Heart right ventricle (tissue), 16 donors: Measurements from ENCODE around the gene SUMF1. TPM values are rescaled to one million over a fixed set of nuclear protein-coding genes. Genes with fewer than 3 reads are reported as not detected.

Experiments
- ATAC-seq, 8 donors: fragments of 200-7000 bp; cut with Tn5 transposase; one replicate each; pipeline ENCODE4 v1.9.1; 2020; ENCODE audit warnings: mild to moderate bottlenecking in 8 of 8, moderate library complexity in 8 of 8, moderate number of reproducible peaks in 1 of 8
- DNase-seq, 2 donors: peaks; one replicate each; pipeline ENCODE4 v3.0.0-alpha.2; 2020
- H3K27ac ChIP-seq, 10 donors: fragments of 200-600 bp; sonication (generic) in 2 of 10; one replicate each; pipeline versions ENCODE4 v1.5.0 to v1.8.0; 2020 to 2022; ENCODE audit warnings: mild to moderate bottlenecking in 3 of 10
- H3K27me3 ChIP-seq, 7 donors: fragments of 200-600 bp; one replicate each; pipeline ENCODE4 v1.8.0; 2021 to 2022; ENCODE audit warnings: mild to moderate bottlenecking in 2 of 7
- H3K36me3 ChIP-seq, 9 donors: fragments of 200-600 bp; sonication (generic) in 1 of 9; one replicate each; pipeline versions ENCODE4 v1.5.0 to v1.8.0; 2020 to 2022; ENCODE audit warnings: mild to moderate bottlenecking in 2 of 9
- H3K4me1 ChIP-seq, 9 donors: fragments of 200-600 bp; sonication (generic) in 1 of 9; one replicate each; pipeline versions ENCODE4 v1.5.0 to v1.8.0; 2020 to 2022; ENCODE audit warnings: mild to moderate bottlenecking in 4 of 9
- H3K4me3 ChIP-seq, 10 donors: fragments of 200-600 bp; sonication (generic) in 2 of 10; one replicate each; pipeline versions ENCODE4 v1.5.0 to v1.8.0; 2020 to 2022; ENCODE audit warnings: mild to moderate bottlenecking in 7 of 10, moderate library complexity in 2 of 10
- H3K9me3 ChIP-seq, 11 donors: fragments of 200-600 bp in 10 of 11; sonication (generic) in 2 of 11; one replicate each; pipeline versions ENCODE4 v1.5.0 to v1.8.0; 2013 to 2022; ENCODE audit warnings: mild to moderate bottlenecking in 2 of 11, control low read depth in 1 of 11, moderate library complexity in 1 of 11
- CTCF ChIP-seq, 9 donors: fragments of 200-600 bp; sonication (generic) in 2 of 9; IDR thresholded peaks; one replicate each; pipeline versions ENCODE4 v1.5.0 to v1.8.0; 2021 to 2022; ENCODE audit warnings: antibody characterized with exemption in 9 of 9, mild to moderate bottlenecking in 5 of 9, moderate library complexity in 1 of 9
- WGBS, 2 donors: extraction: QIAGEN DNeasy Blood & Tissue Kit; methylation state at CpG; one replicate each; pipeline ENCODE4 v1.1.7; 2013; ENCODE audit warnings: inconsistent platforms in 1 of 2; 5-methylcytosine and 5-hydroxymethylcytosine counted together
- intact Hi-C, 10 donors: fragments of 100-400 bp; cut with DNase I; formaldehyde crosslinking; loops; one replicate each; pipeline versions ENCODE4 v1.11.1 to v1.14.2; 2022
- long read RNA-seq, 3 donors: library from polyadenylated mRNA; unstranded; transcript quantifications; one replicate each; pipeline ENCODE4 v2.0.0, GENCODE V29; 2020 to 2021
- polyA plus RNA-seq, 2 donors: library from polyadenylated mRNA; stranded (reverse); fragments of 200-250 nt; gene quantifications; one replicate each; pipeline ENCODE4 v1.2.3, GENCODE V29; 2013
- total RNA-seq, 10 donors: library from RNA; stranded (reverse); fragmentation: NEBNext Ultra II Directional in 3 of 10; extraction: Animal tissue kit (Norgen Biotek cat#: 25700) in 3 of 10; gene quantifications; one replicate each; pipeline versions ENCODE4 v1.2.1 to v1.2.4, GENCODE V29; 2021 to 2023
- donor health status: Arrhythmogenic right ventricular cardiomyopathy.
- donor health status: ischemic (EF 13 %, LVEDD 7.1; RV severe dilation, severe dysfunction).
- donor health status: healthy with polysubstance abuse.
- donor health status: DM: no; HTN: yes; CAD: no.
- donor health status: DM: no; HTN: no; CAD: no.
- donor health status: ischemic (EF 25% LVEDD 6.9; RV normal size, moderate dysfunction).
- donor health status: ischemic (EF 25% LVEDD 5.7; RV mildly dilated, moderate dysfunction).
- donor health status: healthy.
- donor health status: DM: yes; HTN: yes; CAD: no.
- donor health status: Ischemic cardiomyopathy.
- donor health status: ischemic (EF 35%, LVEDD 5.7; RV mildly dilated, moderate dysfunction).
- donor health status: nonischemic (EF 11% LVEDD 7.7; RV severe dilation, severe dysfunction).
- donor health status: DM: yes; HTN: yes; CAD: no.
- donor health status: PGD.
- donor health status: ischemic (EF 29% LVEDD 5.4; RV normal size, mild dysfunction).
- donor health status: nonischemic (EF 23%, LVEDD 6.1; RV moderate dilation, normal function).

The SUMF1 gene
- total RNA-seq (10 to 100 TPM in 4 of 10 donors, 1 to 10 TPM in 6; 6.9 to 15.1 (median 8.9) TPM), polyA plus RNA-seq (1 to 10 TPM; 3.7 to 9.5 TPM)
- long read RNA-seq, donor 1, transcript SUMF1-201 (9 exons, 2,159 nt): major isoform, 28 of 35 reads
- long read RNA-seq, donor 1, partial matches to known transcripts: 1 of 35 reads
- long read RNA-seq, donor 1, other reads (novel, unspliced or antisense): 5 of 35 reads
- long read RNA-seq, donor 2, transcript SUMF1-201 (9 exons, 2,159 nt): major isoform, 21 of 24 reads
- long read RNA-seq, donor 2, partial matches to known transcripts: 0 of 24 reads
- long read RNA-seq, donor 2, other reads (novel, unspliced or antisense): 0 of 24 reads
- long read RNA-seq, donor 3, transcript SUMF1-201 (9 exons, 2,159 nt): major isoform, 39 of 52 reads
- long read RNA-seq, donor 3, partial matches to known transcripts: 2 of 52 reads
- long read RNA-seq, donor 3, other reads (novel, unspliced or antisense): 6 of 52 reads

GRCh38 chr3:4466741-4467521 lies at the start of gene SUMF1:
Gene SUMF1, minus strand, starts transcription at chr3:4467269. Its CDS starts 24 bp downstream, at chr3:4467245.
- Histone ChIP-seq H3K36me3 (no peaks in the 10 kb centered on the region), H3K27me3 (no peaks in the 10 kb centered on the region), H3K4me1 (peaks cover 0 to 23% (median 15%) of the 10 kb centered on the region in 9 donors), H3K4me3 (peak within 1 kb of the TSS; percentile 76 to 100 (median 93)), H3K9me3 (no peaks in the 10 kb centered on the region), H3K27ac (peak within 1 kb of the TSS; percentile 11 to 97 (median 80))
- ATAC-seq: peak; percentile 98 to 99 (median 98)
- DNase-seq: peak; percentile 77 to 79
- intact Hi-C loops: loop anchor here in 3 of 10 donors (2.0 to 10.0 kb wide), 3 partner anchors 26 to 168 kb away; partner anchors contain the start of gene ITPR1 (in 1 of the 3)
- 1% methylated on average over 47 of the region's 47 CpGs for WGBS, 2 donors
- TF ChIP-seq CTCF (IDR thresholded peaks at IDR 0.05): peak in 1 of 9 donors; percentile 4

GRCh38 chr3:4515916-4516579 lies 49.0 kb upstream of the SUMF1 start:
- Histone ChIP-seq H3K9me3 (no peaks in the 10 kb centered on the region), H3K4me1 (peaks cover 17 to 90% (median 73%) of the 10 kb centered on the region in 9 donors), H3K27me3 (no peaks in the 10 kb centered on the region), H3K27ac (peak overlapping the region in 3 of 10 donors; percentile 10 to 39 (median 23)), H3K36me3 (peaks cover 0 to 13% (median 0%) of the 10 kb centered on the region in 9 donors), H3K4me3 (no peak overlapping the region)
- intact Hi-C loops: no loop called here
- no peak for TF ChIP-seq CTCF (IDR thresholded peaks at IDR 0.05)
- 70 to 71% methylated on average over 7 of the region's 7 CpGs for WGBS, 2 donors
- ATAC-seq (no peak), DNase-seq (no peak)

GRCh38 chr3:4514916-4515315 lies 47.8 kb upstream of the SUMF1 start:
- no peak for TF ChIP-seq CTCF (IDR thresholded peaks at IDR 0.05)
- no peak for DNase-seq
- no peak overlapping the region for H3K4me3 ChIP-seq
- WGBS, 2 donors: 75 to 79% methylated on average over 1 of the region's 1 CpG
- intact Hi-C loops: no loop called here
- H3K36me3 ChIP-seq: peaks cover 0 to 8% (median 0%) of the 10 kb centered on the region in 9 donors
- no peak for ATAC-seq
- H3K27ac ChIP-seq: peak overlapping the region in 2 of 10 donors; percentile 23 to 39
- peaks cover 17 to 83% (median 61%) of the 10 kb centered on the region in 9 donors for H3K4me1 ChIP-seq
- H3K27me3 ChIP-seq: no peaks in the 10 kb centered on the region
- H3K9me3 ChIP-seq: no peaks in the 10 kb centered on the region

- Histone ChIP-seq H3K27ac (peak overlapping the region in 1 of 10 donors; percentile 39), H3K36me3 (peaks cover 0 to 8% (median 0%) of the 10 kb centered on the region in 9 donors), H3K4me1 (peaks cover 17 to 77% (median 55%) of the 10 kb centered on the region in 9 donors), H3K4me3 (no peak overlapping the region), H3K27me3 (no peaks in the 10 kb centered on the region), H3K9me3 (no peaks in the 10 kb centered on the region)
- TF ChIP-seq CTCF (IDR thresholded peaks at IDR 0.05): no peak
- no peak for DNase-seq
- ATAC-seq: no peak
- intact Hi-C loops: no loop called here
- WGBS, 2 donors: 79 to 96% methylated on average over 5 of the region's 5 CpGs
Measured at GRCh38 chr3:4514321-4514720, 47.3 kb upstream of the SUMF1 start.
